ENCODE results near the gene SYCP2L.

DNA sequence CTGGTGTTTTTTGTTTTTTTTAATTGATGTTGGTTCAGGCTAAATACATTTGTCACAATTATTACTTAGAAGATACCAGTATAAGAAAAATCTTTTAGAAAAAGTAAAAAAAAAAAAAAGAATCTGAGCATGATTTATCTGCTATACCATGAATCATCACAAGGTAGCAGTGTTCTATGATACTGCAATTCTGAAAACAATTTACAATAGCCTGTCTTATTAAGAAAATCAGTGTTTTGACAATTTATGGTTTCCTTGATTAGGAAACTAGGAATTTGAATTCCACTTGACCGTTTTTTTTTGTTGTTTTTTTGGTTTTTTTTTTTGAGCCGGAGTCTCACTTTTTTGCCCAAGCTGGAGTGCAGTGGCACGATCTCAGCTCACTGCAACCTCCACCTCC is 39.2 kb upstream of the SYCP2L start:
- peak; percentile 45 for TF ChIP-seq CTCF (IDR thresholded peaks at IDR 0.05)
- no peak for TF ChIP-seq ZFX (IDR thresholded peaks at IDR 0.05; ENCODE audit: borderline replicate concordance)
